Stomach (tissue), 4 donors: Measurements from ENCODE around the gene RGS7.

Experiments
- POLR2A ChIP-seq, 4 donors: fragments of 450-650 bp; IDR thresholded peaks; one replicate each; pipeline ENCODE4 v1.6.1; 2016; ENCODE audit warnings: antibody characterized with exemption in 4 of 4, control low read depth in 2 of 4, mild to moderate bottlenecking in 1 of 4, moderate library complexity in 1 of 4
- POLR2AphosphoS5 ChIP-seq, 3 donors: sonication (generic); formaldehyde crosslinking; IDR thresholded peaks; one replicate each; pipeline ENCODE4 v1.6.1; 2016; ENCODE audit warnings: antibody characterized with exemption in 3 of 3
- TF ChIP-seq, protein P1 (sequence below), 7 experiments: fragments of 450-650 bp in 4 of 7; fragments of 200-600 bp in 3 of 7; sonication (generic) in 3 of 7; IDR thresholded peaks; one replicate each; pipeline ENCODE4 v1.5.1; 2016 to 2019; ENCODE audit warnings: antibody characterized with exemption in 7 of 7, control low read depth in 2 of 7, mild to moderate bottlenecking in 1 of 7

DNA sequence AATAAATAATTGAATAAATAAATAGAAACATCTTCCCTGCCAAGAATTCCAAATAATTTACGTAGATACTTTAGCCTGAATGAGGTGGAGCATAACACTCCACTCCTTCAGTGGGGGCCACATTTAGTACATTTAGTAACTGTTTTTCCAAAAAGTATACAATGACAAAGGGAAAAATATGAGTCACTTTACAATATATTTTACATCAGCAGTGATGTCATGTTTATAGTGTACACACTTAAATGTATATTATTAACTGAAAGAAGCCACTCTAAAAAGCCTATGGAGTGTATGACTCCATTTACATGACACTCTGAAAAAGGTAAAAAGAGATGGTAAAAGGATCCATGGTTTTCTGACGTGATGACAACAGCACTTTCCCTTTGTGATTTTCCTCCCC is 400.6 kb downstream of the RGS7 start:
- TF ChIP-seq, protein P1, sequence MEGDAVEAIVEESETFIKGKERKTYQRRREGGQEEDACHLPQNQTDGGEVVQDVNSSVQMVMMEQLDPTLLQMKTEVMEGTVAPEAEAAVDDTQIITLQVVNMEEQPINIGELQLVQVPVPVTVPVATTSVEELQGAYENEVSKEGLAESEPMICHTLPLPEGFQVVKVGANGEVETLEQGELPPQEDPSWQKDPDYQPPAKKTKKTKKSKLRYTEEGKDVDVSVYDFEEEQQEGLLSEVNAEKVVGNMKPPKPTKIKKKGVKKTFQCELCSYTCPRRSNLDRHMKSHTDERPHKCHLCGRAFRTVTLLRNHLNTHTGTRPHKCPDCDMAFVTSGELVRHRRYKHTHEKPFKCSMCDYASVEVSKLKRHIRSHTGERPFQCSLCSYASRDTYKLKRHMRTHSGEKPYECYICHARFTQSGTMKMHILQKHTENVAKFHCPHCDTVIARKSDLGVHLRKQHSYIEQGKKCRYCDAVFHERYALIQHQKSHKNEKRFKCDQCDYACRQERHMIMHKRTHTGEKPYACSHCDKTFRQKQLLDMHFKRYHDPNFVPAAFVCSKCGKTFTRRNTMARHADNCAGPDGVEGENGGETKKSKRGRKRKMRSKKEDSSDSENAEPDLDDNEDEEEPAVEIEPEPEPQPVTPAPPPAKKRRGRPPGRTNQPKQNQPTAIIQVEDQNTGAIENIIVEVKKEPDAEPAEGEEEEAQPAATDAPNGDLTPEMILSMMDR (IDR thresholded peaks at IDR 0.05): no peak
- TF ChIP-seq POLR2A (IDR thresholded peaks at IDR 0.05) (no peak), POLR2AphosphoS5 (IDR thresholded peaks at IDR 0.05) (no peak)
